Adrenal gland (tissue), 5 donors: ENCODE data around the gene INHBE.

Experiments
- CTCF ChIP-seq, 6 experiments: fragments of 450-650 bp in 4 of 6; fragments of 200-600 bp in 2 of 6; sonication (generic) in 1 of 6; IDR thresholded peaks; 1 replicate in 5 of 6; 2 replicates in 1 of 6; pipeline versions ENCODE4 v1.5.1 to v1.8.0; 2016 to 2021; ENCODE audit warnings: antibody characterized with exemption in 6 of 6, mild to moderate bottlenecking in 2 of 6, moderate library complexity in 1 of 6
- POLR2A ChIP-seq, 2 donors: fragments of 450-650 bp; IDR thresholded peaks; one replicate each; pipeline ENCODE4 v1.6.1; 2017; ENCODE audit warnings: antibody characterized with exemption in 2 of 2, mild to moderate bottlenecking in 2 of 2, moderate library complexity in 1 of 2
- donor health status: DM: no; HTN: no; CAD: no.

GRCh38 chr12:57471661-57472060 lies 16.6 kb downstream of the INHBE start:
- TF ChIP-seq CTCF (IDR thresholded peaks at IDR 0.05) (no peak), POLR2A (IDR thresholded peaks at IDR 0.05) (no peak)
